HUDEP-2 (cell line): ENCODE data around the gene RREB1.
A peak's percentile ranks its signal among the peaks of the same experiment; 100 is the strongest.

Source experiments
- DNase-seq, 76 experiments: peaks; one replicate each; lab custom pipeline; 2025; ENCODE audit not compliant: unreplicated experiment in 76 of 76; lab: John Stamatoyannopoulos, UW

The RREB1 gene

DNA sequence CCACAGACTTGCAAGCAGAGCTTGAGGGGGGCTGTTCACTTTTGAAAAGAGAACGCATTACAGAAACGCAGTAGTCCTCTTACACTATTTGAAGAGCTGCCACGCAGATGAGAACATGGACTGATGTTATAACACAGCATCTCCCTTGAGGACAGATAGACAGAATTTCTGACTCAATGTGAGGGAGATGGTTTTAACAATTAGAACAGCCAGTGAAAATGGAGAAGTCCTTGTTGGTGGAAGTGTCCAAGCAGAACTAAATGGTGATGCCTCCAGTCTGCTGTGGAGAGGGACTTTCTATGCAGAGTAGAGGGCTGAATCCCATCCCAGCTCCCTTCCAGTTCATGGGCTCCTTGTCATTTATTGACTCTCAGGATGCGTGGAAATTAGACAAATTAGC lies 100.0 kb downstream of the RREB1 start:
- DNase-seq = no peak

DNA sequence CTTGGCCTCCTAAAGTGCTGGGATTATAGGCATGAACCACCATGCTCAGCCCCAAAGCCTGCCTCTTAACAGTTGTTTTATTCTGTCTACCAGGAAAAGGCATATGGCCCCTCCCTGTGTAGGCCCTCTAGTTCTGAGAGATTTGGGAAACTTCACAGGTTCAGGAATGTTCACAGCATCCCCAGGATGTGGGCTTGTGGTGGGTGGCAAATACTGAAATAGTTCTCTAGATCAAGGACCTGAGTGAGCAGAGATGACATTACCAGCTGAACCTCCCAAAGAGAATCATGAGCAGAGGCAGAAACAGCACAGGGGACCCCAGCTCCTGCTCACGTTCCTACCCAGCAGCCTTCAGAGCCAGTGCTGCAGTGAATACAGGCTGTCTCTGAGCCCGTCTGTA lies 105.7 kb downstream of the RREB1 start:
- no peak for DNase-seq

DNA sequence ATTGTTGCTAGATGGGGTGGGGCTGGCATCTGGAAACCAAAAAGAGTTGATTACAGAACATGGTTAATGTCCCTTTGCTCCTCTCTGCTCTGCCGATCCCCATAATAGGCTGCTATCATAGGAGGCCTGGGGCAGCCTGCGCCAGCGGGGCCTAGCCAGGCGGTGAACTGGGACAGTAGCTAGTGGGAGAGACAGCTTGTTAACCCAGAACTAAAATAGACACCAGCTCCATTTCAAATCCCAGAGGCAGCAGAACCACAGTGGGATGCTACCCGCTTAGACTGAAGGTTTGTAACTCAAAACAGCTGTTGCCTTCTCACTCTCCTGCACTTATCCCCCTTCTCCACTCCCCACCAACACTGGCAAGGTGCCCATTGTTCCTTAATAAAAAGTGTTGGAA lies 106.7 kb downstream of the RREB1 start:
- no peak for DNase-seq

DNA sequence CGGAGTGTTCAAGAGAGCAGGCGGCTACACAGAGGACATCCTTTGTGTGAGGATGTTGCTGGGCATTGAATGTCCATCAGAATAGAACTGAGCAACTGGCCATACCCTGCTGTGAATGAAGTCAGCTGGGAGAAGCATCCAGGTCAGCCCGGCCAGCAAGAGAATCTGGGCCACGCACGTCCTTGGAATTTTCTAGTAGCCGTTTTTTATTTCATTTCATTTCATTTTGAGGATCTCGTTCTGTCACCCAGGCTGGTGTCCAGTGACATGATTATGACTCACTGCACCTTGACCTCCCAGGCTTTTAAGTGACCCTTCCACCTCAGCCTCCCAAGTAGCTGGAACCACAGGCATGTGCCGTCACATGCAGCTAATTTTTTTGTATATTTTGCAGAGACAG lies 107.4 kb downstream of the RREB1 start:
- DNase-seq = no peak

DNA sequence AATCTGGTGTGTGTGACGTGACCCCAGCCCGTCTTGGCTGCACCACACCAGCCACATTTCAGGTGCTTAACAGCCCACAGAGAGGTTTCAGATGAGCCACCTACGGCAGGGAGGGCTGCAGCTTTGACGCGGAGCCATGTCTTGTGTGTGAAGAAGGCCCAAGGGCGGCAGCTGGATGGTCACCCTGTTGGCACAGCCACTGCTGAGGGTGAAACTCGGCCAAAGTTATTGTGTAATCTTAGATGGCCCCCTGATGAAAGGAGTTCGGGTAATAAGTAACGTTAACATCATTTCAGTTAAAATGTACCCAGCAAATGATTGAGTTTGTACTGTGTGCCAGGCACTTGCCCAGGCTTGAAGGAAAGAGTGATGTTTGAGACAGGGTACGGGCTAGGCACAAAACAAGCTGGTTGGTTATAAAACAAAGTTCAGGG lies 108.1 kb downstream of the RREB1 start:
- no peak for DNase-seq

DNA sequence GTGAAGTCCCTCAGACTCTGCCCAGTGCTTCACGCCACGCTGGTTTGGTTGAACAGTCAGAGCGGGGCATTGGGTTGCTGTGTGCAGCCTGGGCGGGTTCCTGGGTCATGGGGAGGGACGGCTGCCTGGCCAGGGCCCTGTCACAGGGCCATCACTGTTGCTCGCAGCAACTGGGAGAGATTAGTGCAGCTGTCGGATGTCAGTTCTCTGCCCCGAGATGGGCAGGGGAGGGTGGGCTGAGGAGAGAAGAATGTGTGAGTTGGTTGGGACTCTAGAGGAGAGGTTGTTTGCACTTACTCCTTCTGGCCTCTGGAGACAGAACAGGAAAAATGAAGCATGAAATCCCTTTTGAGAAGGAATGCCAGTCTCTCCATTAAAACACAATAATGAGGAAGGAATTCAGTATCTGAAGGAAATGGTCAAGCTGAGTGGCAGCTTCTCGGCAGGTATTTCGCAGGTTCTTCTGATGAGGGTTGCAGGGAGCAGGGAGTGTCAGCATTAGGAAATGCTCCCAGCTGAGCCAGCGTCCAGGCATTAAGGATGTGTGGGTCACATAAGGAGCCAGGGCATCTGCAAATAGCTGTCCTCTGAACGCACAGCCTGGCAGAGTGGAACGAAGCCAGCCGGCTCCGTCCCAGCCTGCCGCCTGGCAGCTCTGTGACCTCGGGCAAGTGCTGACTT lies 109.3 kb downstream of the RREB1 start:
- DNase-seq = no peak

DNA sequence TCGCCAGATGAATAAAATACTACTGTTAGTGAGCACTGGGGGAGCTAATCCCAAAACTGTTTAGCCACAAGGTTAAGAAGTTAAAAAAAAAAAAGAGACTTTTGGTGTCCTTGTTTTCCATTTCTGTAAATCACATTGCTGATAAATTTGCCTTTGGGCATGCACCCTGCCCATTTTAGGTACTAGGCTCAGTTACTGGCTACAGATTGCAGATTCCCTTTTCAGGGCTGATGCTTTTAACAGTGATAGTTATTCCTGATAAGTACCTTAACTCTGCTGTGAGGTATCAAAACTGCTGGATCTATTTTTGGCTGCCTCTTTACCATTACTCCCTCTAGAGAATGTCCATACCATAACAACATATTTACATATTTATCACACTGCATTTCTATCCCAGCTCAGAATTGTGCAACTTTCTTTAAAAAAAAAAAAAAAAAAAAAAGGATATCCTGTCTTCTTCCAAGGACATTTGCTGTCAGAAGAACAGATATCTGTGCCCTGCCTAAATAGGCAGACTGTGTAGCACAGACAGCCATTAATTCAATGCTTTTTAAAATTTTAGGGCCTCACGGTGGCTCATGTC lies 110.7 kb downstream of the RREB1 start:
- no peak for DNase-seq

DNA sequence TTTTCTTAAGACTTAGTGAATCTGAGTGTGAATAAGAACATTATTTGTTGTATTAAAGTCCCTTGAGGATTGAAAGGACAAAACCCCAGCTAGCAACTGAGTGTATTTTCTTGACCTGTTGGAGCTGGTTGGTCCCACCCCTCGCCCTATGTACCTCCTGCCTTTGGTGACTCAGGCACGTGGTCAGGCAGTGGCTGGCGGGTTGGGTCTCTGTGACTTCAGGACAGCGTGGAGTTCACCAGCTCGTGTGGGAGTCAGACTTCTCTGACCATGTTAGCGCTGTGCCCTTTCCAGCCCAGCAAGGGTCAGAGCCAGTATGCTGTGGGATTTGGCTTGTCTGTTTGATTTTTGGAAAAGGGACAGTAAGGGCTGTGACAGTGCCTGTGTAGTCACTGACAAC lies 111.5 kb downstream of the RREB1 start:
- DNase-seq = peak in 56 of 76 experiments; percentile 12 to 80 (median 40)

DNA sequence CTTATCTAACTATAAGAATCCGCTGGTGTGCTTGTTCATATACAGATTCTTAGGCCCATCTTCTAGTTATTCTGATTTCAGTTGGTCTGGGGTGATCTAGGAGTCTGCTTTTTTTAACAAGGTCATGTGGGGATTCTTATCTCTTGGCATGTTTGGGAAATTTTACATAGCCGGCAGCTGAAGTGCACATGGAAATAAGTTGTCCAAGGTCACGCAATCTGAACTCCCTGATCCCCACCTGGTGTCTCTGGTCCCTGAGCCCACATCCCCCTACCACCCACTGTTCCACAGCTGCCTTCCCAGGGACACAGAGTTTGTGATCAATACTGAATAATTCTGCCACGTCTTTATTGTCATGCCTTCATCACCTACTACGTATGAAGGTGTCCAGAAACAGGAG lies 114.4 kb downstream of the RREB1 start:
- DNase-seq = no peak

DNA sequence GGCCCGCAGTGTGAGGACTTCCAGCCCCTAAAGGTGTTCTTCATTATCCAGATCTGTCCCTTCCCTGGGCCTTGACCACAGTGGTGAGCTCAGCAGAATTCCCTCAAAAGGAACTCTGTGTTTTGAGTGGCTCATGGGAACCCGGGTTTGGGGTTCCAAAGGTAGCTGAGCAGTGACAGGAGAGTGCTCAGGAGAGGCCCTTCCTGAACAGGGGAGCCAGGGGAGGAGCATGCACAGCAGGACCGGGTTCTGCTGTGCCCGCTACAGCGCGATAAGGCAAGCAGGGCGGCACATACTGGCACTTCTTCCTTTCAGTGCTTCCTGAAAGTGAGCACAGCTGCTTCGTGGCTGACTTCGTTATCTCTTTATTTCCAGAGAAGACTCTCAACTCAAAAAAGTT lies 117.0 kb downstream of the RREB1 start:
- peak in 74 of 76 experiments; percentile 50 to 95 (median 85) for DNase-seq

DNA sequence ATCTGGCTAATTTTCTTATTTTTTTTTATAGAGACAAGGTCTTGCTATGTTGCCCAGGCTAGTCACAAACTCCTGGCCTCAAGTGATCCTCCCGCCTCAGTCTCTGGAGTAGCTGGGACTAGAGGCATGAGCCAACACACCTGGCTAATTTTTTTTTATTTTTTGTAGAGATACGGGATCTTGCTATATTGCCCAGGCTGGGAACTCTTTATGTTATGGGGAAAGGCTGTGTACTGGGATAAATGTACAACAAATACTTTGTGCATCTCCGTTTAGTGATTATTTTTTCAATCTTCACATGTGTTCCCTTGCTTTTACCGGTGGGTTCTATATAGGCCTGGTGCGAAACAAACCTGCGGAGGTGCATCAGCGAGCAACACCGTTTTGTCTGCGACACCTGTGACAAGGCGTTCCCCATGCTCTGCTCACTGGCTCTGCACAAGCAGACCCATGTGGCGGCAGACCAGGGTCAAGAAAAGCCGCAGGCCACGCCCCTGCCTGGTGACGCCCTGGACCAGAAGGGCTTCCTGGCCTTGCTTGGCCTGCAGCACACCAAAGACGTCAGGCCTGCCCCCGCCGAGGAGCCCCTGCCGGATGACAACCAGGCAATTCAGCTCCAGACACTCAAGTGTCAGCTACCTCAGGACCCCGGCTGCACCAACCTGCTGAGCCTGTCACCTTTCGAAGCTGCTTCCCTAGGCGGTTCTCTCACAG lies 121.1 kb downstream of the RREB1 start:
- no peak for DNase-seq

DNA sequence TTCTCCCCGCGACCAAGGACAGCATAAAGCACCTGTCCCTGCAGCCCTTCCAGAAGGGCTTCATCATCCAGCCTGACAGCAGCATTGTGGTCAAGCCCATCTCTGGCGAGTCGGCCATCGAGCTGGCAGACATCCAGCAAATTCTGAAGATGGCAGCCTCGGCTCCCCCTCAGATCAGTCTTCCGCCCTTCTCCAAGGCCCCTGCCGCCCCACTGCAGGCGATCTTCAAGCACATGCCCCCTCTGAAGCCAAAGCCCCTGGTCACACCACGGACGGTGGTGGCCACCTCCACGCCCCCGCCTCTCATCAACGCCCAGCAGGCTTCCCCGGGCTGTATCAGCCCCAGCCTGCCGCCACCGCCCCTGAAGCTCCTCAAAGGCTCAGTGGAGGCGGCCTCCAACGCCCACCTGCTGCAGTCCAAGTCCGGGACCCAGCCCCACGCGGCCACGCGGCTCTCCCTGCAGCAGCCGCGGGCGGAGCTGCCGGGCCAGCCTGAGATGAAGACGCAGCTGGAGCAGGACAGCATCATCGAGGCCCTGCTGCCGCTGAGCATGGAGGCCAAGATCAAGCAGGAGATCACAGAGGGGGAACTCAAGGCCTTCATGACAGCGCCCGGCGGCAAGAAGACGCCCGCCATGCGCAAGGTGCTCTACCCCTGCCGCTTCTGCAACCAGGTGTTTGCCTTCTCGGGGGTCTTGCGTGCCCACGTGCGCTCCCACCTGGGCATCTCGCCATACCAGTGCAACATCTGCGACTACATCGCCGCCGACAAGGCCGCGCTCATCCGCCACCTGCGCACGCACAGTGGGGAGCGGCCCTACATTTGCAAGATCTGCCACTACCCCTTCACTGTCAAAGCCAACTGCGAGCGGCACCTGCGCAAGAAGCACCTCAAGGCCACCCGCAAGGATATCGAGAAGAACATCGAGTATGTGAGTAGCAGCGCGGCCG lies 121.9 kb downstream of the RREB1 start:
- peak in 3 of 76 experiments; percentile 10 to 36 (median 12) for DNase-seq

DNA sequence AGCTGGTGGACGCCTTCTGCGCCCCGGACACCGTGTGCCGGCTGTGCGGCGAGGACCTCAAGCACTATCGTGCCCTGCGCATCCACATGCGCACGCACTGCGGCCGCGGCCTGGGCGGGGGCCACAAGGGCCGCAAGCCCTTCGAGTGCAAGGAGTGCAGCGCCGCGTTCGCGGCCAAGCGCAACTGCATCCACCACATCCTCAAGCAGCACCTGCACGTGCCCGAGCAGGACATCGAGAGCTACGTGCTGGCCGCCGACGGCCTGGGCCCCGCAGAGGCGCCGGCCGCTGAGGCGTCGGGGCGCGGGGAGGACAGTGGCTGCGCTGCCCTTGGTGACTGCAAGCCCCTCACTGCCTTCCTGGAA lies 122.5 kb downstream of the RREB1 start:
- no peak for DNase-seq

DNA sequence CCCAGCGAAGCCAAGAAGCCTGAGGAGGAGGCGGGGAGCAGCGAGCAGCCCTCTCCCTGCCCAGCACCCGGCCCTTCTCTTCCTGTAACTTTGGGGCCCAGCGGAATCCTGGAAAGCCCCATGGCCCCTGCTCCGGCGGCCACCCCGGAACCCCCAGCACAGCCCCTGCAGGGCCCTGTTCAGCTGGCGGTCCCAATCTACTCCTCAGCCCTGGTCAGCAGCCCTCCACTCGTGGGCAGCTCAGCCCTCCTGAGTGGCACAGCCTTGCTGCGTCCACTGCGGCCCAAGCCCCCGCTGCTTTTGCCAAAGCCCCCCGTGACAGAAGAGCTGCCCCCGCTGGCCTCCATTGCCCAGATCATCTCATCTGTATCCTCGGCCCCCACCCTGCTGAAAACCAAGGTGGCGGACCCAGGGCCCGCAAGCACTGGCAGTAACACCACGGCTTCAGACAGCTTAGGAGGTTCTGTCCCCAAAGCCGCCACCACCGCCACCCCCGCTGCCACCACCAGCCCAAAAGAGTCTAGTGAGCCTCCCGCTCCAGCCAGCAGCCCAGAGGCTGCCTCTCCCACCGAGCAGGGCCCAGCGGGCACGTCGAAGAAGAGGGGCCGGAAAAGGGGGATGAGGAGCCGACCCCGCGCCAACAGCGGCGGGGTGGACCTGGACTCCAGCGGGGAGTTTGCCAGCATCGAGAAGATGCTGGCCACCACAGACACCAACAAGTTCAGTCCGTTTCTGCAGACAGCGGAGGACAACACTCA lies 123.4 kb downstream of the RREB1 start:
- no peak for DNase-seq

DNA sequence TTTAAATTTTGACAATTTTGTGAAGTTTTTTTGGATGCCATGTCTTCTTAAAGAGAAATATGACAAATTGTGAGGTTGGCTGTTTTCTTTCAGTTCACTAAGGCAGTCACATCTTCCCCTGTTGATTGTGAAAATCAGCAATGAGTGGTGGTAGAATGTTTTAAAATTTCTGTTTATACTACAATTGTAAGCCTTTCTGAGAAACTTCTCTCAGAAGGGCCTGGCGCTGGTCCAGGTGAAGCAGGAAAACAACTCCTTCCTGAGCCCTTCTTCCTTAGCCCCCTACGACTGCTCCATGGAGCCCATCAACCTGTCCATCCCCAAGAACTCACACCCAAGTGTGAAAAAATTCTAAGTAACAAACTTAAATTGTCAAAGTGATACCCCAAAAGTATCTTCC lies 124.6 kb downstream of the RREB1 start:
- DNase-seq = no peak

DNA sequence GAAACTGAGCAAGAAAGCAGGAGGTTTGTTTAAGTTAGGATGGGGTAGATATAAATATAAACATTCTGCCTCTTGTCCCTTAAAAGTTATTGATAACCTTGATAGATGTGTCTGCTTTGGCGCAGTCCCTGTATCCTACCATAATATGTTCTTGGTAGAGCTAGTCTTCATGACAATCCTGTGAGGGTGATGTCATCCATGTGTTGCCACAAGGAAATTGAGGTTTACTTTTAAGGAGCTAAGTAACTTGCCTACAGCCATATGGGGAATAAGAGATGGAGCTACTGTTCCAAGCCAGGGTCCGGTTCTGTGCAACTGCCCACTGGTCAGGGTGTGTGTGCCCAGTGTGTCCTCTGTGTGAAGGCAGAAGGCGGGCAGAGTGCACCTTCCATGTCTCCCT lies 126.8 kb downstream of the RREB1 start:
- DNase-seq = no peak

DNA sequence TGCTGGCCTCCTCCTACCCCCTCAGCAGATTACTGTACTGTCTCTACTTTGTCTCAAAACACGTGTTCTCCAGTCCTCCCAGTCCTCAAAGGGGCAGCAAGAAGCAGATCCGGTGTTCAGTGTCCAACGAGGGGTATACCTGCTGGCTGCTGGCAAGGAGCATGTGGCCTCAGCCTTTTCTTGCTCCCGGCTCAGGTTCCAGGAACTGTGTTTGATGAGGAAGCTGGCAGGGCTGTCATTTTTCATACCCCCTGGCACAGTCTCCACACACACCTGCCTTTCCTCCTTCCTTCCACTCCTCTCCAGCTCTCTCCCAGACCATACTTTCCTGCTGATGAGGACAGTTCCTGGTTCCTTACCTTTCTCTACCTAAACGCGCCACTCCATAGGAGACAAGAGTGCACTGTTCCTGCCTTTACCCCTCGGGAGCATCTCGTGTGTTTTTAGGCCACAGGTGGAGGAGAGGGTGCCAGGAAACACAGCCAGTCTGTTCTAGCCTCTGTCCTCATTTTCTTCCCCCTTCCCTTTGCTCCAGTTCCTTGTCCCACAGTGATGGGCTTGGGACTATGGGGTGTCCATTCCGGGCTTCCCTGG lies 128.0 kb downstream of the RREB1 start:
- peak in 1 of 76 experiments; percentile 18 for DNase-seq

DNA sequence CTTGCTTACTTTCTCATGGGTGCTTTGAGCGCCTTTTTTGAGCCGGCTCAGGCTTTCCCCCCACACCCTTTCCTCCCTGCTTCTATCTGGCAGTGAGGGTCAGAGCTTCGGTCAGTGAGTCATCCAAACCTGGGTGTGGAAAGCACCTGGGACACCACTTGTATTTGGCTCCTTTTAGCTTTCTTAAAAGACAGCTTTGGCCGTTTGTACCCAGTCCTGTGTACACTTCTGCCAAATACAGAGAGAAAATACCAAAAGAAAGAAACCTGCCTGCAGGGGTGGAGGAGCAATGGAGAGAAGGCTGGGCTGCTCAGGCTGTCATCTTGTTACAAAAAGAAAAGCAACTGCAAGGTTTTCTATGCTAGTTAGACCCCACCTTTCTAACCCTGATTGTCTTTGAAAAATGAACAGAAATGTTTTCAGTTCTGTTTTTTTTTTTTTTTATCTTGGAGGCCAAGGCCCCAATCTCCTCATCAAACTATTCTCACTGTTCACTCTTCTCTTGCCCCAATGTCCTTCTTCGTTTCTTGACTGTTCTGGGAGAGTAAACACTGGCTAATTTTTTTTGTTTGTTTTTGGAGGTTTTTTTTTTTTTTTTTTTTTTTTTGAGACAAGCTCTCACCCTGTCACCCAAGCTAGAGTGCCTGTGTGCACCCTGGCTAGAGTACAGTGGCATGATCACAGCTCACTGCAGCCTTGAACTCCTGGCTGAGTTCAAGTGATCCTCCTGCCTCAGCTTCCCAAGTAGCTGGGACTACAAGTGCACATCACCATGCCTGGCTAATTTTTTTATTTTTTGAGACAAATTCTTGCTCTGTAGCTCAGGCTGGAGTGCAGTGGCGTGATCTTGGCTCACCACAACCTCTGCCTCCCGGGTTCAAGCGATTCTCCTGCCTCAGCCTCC lies 128.8 kb downstream of the RREB1 start:
- peak in 40 of 76 experiments; percentile 12 to 55 (median 31) for DNase-seq

DNA sequence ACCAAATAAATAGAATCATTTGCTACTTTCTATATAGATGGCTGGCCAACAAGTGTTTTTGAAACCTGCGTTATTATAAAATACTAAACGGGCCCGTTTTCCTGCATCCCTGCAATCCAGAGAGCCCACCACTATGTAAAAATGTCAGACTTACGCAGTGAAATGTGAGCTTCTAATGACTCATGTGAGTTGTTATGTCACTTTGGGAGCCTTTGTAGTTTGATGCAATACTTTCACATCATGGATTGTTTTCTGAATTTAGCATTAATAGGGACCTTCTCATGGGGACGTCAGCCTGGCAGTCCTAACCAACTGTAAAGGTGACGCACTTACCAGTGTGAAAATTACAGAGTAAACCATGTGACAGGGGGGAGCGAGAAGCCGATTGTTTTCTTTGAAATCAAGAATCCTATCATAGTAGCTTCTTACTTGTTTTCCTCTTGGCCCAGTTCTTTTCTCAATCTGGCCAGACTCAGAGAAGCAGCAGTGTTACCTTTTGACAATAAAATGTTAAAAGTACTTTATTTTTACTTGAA lies 130.0 kb downstream of the RREB1 start:
- no peak for DNase-seq
